Panc1 (cell line): ENCODE data around the gene RADIL.

Source experiments
- CTCF ChIP-seq: fragments of 450-650 bp; IDR thresholded peaks from 2 replicates; pipeline ENCODE4 v1.5.1; 2017; ENCODE audit warnings: mild to moderate bottlenecking
- POLR2AphosphoS5 ChIP-seq: IDR thresholded peaks from 2 replicates; pipeline ENCODE4 v1.6.1; 2012; ENCODE audit warnings: mild to moderate bottlenecking, low read depth, low read length, moderate library complexity
- REST ChIP-seq, 2 experiments: IDR thresholded peaks; 2 replicates each; pipeline ENCODE4 v1.6.1; 2011 to 2012; ENCODE audit warnings: low read depth in 2 of 2, control low read depth in 1 of 2, low read length in 1 of 2, mild to moderate bottlenecking in 1 of 2, moderate library complexity in 1 of 2; ENCODE audit not compliant: insufficient read depth in 1 of 2
- SIN3A ChIP-seq: IDR thresholded peaks from 2 replicates; pipeline ENCODE4 v1.6.1; 2012; ENCODE audit warnings: low read depth, mild to moderate bottlenecking, low read length, moderate library complexity, borderline replicate concordance; ENCODE audit not compliant: insufficient read depth
- TCF7L2 ChIP-seq: IDR thresholded peaks from 2 replicates; pipeline ENCODE4 v1.6.1; 2011; ENCODE audit warnings: mild to moderate bottlenecking, low read depth, low read length, inconsistent platforms

DNA sequence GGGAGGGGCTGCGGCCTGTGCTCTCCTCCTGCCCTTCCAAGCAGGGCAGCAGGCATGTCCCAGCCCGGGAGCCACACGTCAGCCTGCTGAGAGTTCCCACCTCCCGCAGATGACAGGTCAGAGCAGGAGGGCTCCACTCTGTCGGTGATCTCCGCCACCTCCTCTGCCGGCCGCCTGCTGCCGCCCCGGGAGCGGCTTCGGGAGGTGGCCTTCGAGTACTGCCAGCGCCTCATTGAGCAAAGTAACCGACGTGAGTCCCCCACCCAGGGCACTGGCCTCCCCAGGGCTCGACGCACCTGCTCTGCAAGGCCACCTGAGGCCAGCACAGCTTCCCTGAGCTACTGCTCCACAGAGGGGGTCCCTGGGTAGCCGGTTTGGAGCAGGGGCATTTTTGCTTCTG lies 98.7 kb downstream of the RADIL start:
- TF ChIP-seq CTCF (no peak), POLR2AphosphoS5 (no peak), SIN3A (no peak), TCF7L2 (no peak), REST (IDR thresholded peaks at IDR 0.05; ENCODE audit: insufficient read depth in 1 of 2, low read depth in 2 of 2, low read length in 1 of 2) (no peak)
